Embryonic facial prominence (tissue), 1 donor: ENCODE results near the gene MCU.
A peak's percentile ranks its signal among the peaks of the same experiment; 100 is the strongest.
"Not testable (repeated sequence)": the region's sequence is repeated elsewhere in the genome, so short reads cannot be mapped to it uniquely, and the experiment has no call there.

Experiments
- DNase-seq: peaks from one replicate; pipeline ENCODE4 v3.0.0-alpha.2; 2016; ENCODE audit errors: extremely low spot score

The MCU gene

GRCh38 chr10:72761498-72761897 lies 69.6 kb downstream of the MCU start:
- DNase-seq = no peak

- DNase-seq = no peak
Measured at GRCh38 chr10:72762042-72762441, 70.1 kb downstream of the MCU start.

GRCh38 chr10:72763201-72763600 lies 71.3 kb downstream of the MCU start:
- no peak for DNase-seq

GRCh38 chr10:72764151-72764550 lies 72.2 kb downstream of the MCU start:
- DNase-seq = no peak

GRCh38 chr10:72765051-72765745 lies 73.3 kb downstream of the MCU start:
- no peak for DNase-seq

GRCh38 chr10:72771195-72771594 lies 79.3 kb downstream of the MCU start:
- not testable (repeated sequence) for DNase-seq

- DNase-seq = no peak
Measured at GRCh38 chr10:72772031-72772430, 80.1 kb downstream of the MCU start.

GRCh38 chr10:72779874-72780273 lies 87.9 kb downstream of the MCU start:
- DNase-seq = no peak

GRCh38 chr10:72782649-72783330 lies 90.8 kb downstream of the MCU start:
- DNase-seq = no peak

GRCh38 chr10:72783410-72783833 lies 91.5 kb downstream of the MCU start:
- DNase-seq = no peak

- DNase-seq = peak; percentile 28
Measured at GRCh38 chr10:72784551-72785351, 92.8 kb downstream of the MCU start.

GRCh38 chr10:72785409-72785808 lies 93.5 kb downstream of the MCU start:
- DNase-seq = no peak

GRCh38 chr10:72790216-72790990 lies 98.5 kb downstream of the MCU start:
- DNase-seq = no peak

GRCh38 chr10:72792288-72792687 lies 100.3 kb downstream of the MCU start:
- no peak for DNase-seq

- DNase-seq = no peak
Measured at GRCh38 chr10:72793752-72794151, 101.8 kb downstream of the MCU start.

- DNase-seq = no peak
Measured at GRCh38 chr10:72794260-72794659, 102.3 kb downstream of the MCU start.

- no peak for DNase-seq
Measured at GRCh38 chr10:72796042-72796441, 104.1 kb downstream of the MCU start.

GRCh38 chr10:72796538-72796937 lies 104.6 kb downstream of the MCU start:
- no peak for DNase-seq

GRCh38 chr10:72800000-72800740 lies 108.2 kb downstream of the MCU start:
- no peak for DNase-seq

- DNase-seq = no peak
Measured at GRCh38 chr10:72800741-72801092, 108.8 kb downstream of the MCU start.

- no peak for DNase-seq
Measured at GRCh38 chr10:72801263-72801868, 109.4 kb downstream of the MCU start.
